ENCODE measurements around the gene RAB19.

The RAB19 gene

GRCh38 chr7:140439359-140439758, 35.5 kb downstream of the RAB19 start:
- no peak overlapping the region for H3K4me3 ChIP-seq (replicated peaks; ENCODE audit: insufficient read depth, low read length)
- no peaks in the 10 kb centered on the region for H3K27me3 ChIP-seq (ENCODE audit: insufficient read depth, poor library complexity, severe bottlenecking)
- no peak for TF ChIP-seq CTCF (IDR thresholded peaks at IDR 0.05; ENCODE audit: insufficient read depth, low read length)
- TF ChIP-seq, protein P1, sequence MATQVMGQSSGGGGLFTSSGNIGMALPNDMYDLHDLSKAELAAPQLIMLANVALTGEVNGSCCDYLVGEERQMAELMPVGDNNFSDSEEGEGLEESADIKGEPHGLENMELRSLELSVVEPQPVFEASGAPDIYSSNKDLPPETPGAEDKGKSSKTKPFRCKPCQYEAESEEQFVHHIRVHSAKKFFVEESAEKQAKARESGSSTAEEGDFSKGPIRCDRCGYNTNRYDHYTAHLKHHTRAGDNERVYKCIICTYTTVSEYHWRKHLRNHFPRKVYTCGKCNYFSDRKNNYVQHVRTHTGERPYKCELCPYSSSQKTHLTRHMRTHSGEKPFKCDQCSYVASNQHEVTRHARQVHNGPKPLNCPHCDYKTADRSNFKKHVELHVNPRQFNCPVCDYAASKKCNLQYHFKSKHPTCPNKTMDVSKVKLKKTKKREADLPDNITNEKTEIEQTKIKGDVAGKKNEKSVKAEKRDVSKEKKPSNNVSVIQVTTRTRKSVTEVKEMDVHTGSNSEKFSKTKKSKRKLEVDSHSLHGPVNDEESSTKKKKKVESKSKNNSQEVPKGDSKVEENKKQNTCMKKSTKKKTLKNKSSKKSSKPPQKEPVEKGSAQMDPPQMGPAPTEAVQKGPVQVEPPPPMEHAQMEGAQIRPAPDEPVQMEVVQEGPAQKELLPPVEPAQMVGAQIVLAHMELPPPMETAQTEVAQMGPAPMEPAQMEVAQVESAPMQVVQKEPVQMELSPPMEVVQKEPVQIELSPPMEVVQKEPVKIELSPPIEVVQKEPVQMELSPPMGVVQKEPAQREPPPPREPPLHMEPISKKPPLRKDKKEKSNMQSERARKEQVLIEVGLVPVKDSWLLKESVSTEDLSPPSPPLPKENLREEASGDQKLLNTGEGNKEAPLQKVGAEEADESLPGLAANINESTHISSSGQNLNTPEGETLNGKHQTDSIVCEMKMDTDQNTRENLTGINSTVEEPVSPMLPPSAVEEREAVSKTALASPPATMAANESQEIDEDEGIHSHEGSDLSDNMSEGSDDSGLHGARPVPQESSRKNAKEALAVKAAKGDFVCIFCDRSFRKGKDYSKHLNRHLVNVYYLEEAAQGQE (IDR thresholded peaks at IDR 0.05; ENCODE audit: insufficient replicate concordance, low read depth): no peak
- no peak for TF ChIP-seq GABPA (IDR thresholded peaks at IDR 0.05; ENCODE audit: low read depth)
- no peak for DNase-seq (ENCODE audit: low read depth in 1 of 2, low spot score in 1 of 2)
- no peak overlapping the region for H3K27ac ChIP-seq (replicated peaks)

GRCh38 chr7:140440593-140440992, 36.7 kb downstream of the RAB19 start:
- H3K27me3 ChIP-seq (ENCODE audit: insufficient read depth, poor library complexity, severe bottlenecking): no peaks in the 10 kb centered on the region
- no peak for DNase-seq (ENCODE audit: low read depth in 1 of 2, low spot score in 1 of 2)
- H3K4me3 ChIP-seq (replicated peaks; ENCODE audit: insufficient read depth, low read length): no peak overlapping the region
- TF ChIP-seq GABPA (IDR thresholded peaks at IDR 0.05; ENCODE audit: low read depth) (no peak), CTCF (IDR thresholded peaks at IDR 0.05; ENCODE audit: insufficient read depth, low read length) (no peak), SPI1 (IDR thresholded peaks at IDR 0.05; ENCODE audit: borderline replicate concordance, low read depth) (no peak), POLR2AphosphoS5 (IDR thresholded peaks at IDR 0.05; ENCODE audit: low read depth) (no peak)
- TF ChIP-seq, protein P1 (IDR thresholded peaks at IDR 0.05; ENCODE audit: insufficient replicate concordance, low read depth): no peak
- no peak overlapping the region for H3K27ac ChIP-seq (replicated peaks)

DNA sequence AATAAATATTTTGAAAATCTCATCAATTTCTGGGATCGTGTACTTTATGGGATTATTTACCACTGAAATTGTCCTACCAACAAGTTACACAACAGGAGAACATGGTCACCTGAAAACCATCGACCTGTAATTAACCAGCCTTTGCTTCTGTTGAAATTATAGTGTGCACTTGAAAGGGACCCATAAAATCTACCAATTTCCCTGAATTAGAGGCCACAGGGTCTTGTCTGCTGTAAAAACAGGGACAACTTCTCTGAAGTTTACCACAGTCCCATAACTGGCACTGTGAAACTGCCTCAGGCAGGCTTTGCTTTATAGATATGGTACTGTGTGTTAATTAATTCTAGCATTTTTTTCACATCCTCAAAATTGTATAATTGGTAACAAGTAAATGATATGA, 37.7 kb downstream of the RAB19 start:
- TF ChIP-seq POLR2AphosphoS5 (IDR thresholded peaks at IDR 0.05; ENCODE audit: low read depth) (no peak), SPI1 (IDR thresholded peaks at IDR 0.05; ENCODE audit: borderline replicate concordance, low read depth) (no peak), CTCF (IDR thresholded peaks at IDR 0.05; ENCODE audit: insufficient read depth, low read length) (no peak), GABPA (IDR thresholded peaks at IDR 0.05; ENCODE audit: low read depth) (no peak)
- TF ChIP-seq, protein P1 (IDR thresholded peaks at IDR 0.05; ENCODE audit: insufficient replicate concordance, low read depth): no peak
- Histone ChIP-seq H3K27ac (replicated peaks) (no peak overlapping the region), H3K4me3 (replicated peaks; ENCODE audit: insufficient read depth, low read length) (no peak overlapping the region), H3K27me3 (ENCODE audit: insufficient read depth, poor library complexity, severe bottlenecking) (no peaks in the 10 kb centered on the region)
- DNase-seq (ENCODE audit: low read depth in 1 of 2, low spot score in 1 of 2): no peak

Data from HL-60 (cell line).